ENCODE data around the gene IL6ST. TPM values are rescaled to one million over a fixed set of nuclear protein-coding genes. Genes with fewer than 3 reads are reported as not detected.
A peak's percentile ranks its signal among the peaks of the same experiment; 100 is the strongest.

Gene IL6ST
- total and polyA plus RNA-seq, 2 experiments from 2014 or later = 197 to 242 TPM

DNA sequence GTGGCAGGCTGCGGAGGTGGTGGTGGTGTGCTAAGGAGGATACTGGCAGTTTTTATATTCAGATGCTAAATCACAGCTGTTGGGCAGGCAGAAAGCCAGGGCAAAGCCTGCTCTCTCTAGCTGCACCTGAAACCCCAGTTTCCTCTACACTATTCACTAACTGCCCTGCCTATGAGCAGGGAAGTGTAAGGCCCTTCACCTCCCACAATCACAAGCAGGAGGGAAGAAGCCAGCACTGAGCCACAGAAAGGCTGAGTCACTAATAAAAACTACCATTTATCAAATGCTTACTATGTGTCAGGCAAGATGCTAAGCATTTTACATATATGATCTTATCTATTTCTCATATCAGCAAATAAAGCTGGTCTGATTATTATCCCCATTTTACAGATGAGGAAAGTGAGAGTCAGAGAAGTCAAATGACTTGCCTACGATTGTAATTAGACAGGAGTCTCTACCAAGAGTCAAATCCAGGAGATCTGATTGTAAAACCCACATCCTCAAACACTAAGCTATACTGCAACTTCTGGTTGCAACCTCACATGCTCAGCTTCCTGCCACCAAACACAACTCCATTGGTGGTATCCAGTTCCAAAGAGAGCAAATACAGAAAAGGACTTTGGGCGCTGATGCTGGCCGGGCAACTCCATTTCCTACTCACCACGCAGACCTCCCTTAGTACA lies 17.7 kb upstream of the IL6ST start:
- in situ Hi-C loops (cut with MboI) = no loop called here
- Histone ChIP-seq H3F3A (ENCODE audit: insufficient read depth) (peaks cover 28% of the 10 kb centered on the region), H3K27ac (peak overlapping the region; percentile 78), H2AFZ (no peak overlapping the region), H3K9me3 (ENCODE audit: low read depth) (no peaks in the 10 kb centered on the region), H3K27me3 (replicated peaks; ENCODE audit: insufficient read depth) (no peaks in the 10 kb centered on the region), H3K4me1 (ENCODE audit: insufficient read depth) (peaks cover 19% of the 10 kb centered on the region), H3K4me2 (ENCODE audit: unreplicated experiment) (peak overlapping the region; percentile 67), H3K79me2 (ENCODE audit: insufficient read depth) (no peaks in the 10 kb centered on the region), H3K9me2 (ENCODE audit: insufficient read depth) (no peaks in the 10 kb centered on the region; the same call in 1 of the 2 replicates), H3K36me3 (ENCODE audit: low read depth) (no peaks in the 10 kb centered on the region), H3K9ac (peak overlapping the region; percentile 50), H4K20me1 (ENCODE audit: insufficient read depth) (no peaks in the 10 kb centered on the region), H3K4me3 (peak overlapping the region; percentile 14; the same call in 1 of the 2 replicates)
- WGBS, 2 experiments (ENCODE audit: low coverage in 1 of 2, low lambda C conversion rate in 2 of 2, missing lambda C conversion rate in 2 of 2) = 63 to 65% methylated on average over 5 of the region's 5 CpGs
- DNase-seq = peak; percentile 75
- TF ChIP-seq EZH2phosphoT487 (IDR thresholded peaks at IDR 0.05; ENCODE audit: insufficient read depth, low read depth) (no peak), EZH2 (IDR thresholded peaks at IDR 0.05; ENCODE audit: insufficient read depth, poor library complexity, severe bottlenecking) (no peak)

DNA sequence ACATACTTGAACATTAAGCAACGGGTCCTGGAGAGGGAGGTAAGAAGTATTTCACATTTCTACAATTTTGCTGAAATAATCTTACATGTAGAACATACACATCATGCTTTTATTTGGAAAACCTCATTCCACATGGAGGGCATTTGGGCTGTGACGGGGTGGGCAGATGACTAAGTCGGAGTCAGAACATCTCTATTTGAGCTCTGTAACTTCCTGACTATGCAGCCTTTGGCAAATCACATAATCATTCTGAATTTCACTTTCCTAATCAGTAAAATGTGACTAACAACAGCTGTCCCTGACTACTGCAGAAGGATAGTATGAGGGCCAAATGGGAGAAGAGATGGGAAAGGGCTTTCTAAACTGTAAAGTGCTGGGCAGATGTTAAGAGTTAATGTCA lies 17.1 kb upstream of the IL6ST start:
- H3K4me1 ChIP-seq (ENCODE audit: insufficient read depth) = peaks cover 19% of the 10 kb centered on the region

GRCh38 chr5:56010431-56010830 lies 15.7 kb upstream of the IL6ST start:
- Histone ChIP-seq H3K4me3 (no peak overlapping the region), H3K9me2 (ENCODE audit: insufficient read depth) (no peaks in the 10 kb centered on the region; the same call in 1 of the 2 replicates), H3K4me2 (ENCODE audit: unreplicated experiment) (no peak overlapping the region), H3F3A (ENCODE audit: insufficient read depth) (peaks cover 28% of the 10 kb centered on the region), H3K4me1 (ENCODE audit: insufficient read depth) (peaks cover 19% of the 10 kb centered on the region), H3K9me3 (ENCODE audit: low read depth) (no peaks in the 10 kb centered on the region), H3K79me2 (ENCODE audit: insufficient read depth) (no peaks in the 10 kb centered on the region), H3K27me3 (replicated peaks; ENCODE audit: insufficient read depth) (no peaks in the 10 kb centered on the region), H2AFZ (no peak overlapping the region), H4K20me1 (ENCODE audit: insufficient read depth) (no peaks in the 10 kb centered on the region), H3K9ac (no peak overlapping the region), H3K27ac (no peak overlapping the region), H3K36me3 (ENCODE audit: low read depth) (no peaks in the 10 kb centered on the region)
- no peak for DNase-seq
- TF ChIP-seq EZH2 (IDR thresholded peaks at IDR 0.05; ENCODE audit: insufficient read depth, poor library complexity, severe bottlenecking) (no peak), EZH2phosphoT487 (IDR thresholded peaks at IDR 0.05; ENCODE audit: insufficient read depth, low read depth) (no peak)
- 87 to 94% methylated on average over 3 of the region's 3 CpGs for WGBS, 2 experiments (ENCODE audit: low coverage in 1 of 2, low lambda C conversion rate in 2 of 2, missing lambda C conversion rate in 2 of 2)
- in situ Hi-C loops (cut with MboI) = no loop called here

More for the DNA sequence above, 17.1 kb upstream of the IL6ST start:
- TF ChIP-seq EZH2phosphoT487 (IDR thresholded peaks at IDR 0.05; ENCODE audit: insufficient read depth, low read depth) (no peak), EZH2 (IDR thresholded peaks at IDR 0.05; ENCODE audit: insufficient read depth, poor library complexity, severe bottlenecking) (no peak)
- DNase-seq = peak; percentile 95
- peak overlapping the region; percentile 14; the same call in 1 of the 2 replicates for H3K4me3 ChIP-seq
- peaks cover 28% of the 10 kb centered on the region for H3F3A ChIP-seq (ENCODE audit: insufficient read depth)
- no peaks in the 10 kb centered on the region for H3K79me2 ChIP-seq (ENCODE audit: insufficient read depth)
- peak overlapping the region; percentile 67 for H3K4me2 ChIP-seq (ENCODE audit: unreplicated experiment)
- H3K9ac ChIP-seq = peak overlapping the region; percentile 50
- in situ Hi-C loops (cut with MboI) = no loop called here
- no peaks in the 10 kb centered on the region for H4K20me1 ChIP-seq (ENCODE audit: insufficient read depth)
- H3K27ac ChIP-seq = peak overlapping the region; percentile 78
- 2 to 4% methylated on average over 3 of the region's 3 CpGs for WGBS, 2 experiments (ENCODE audit: low coverage in 1 of 2, low lambda C conversion rate in 2 of 2, missing lambda C conversion rate in 2 of 2)
- H3K9me3 ChIP-seq (ENCODE audit: low read depth) = no peaks in the 10 kb centered on the region
- H3K27me3 ChIP-seq (replicated peaks; ENCODE audit: insufficient read depth) = no peaks in the 10 kb centered on the region
- H2AFZ ChIP-seq = no peak overlapping the region
- H3K9me2 ChIP-seq (ENCODE audit: insufficient read depth) = no peaks in the 10 kb centered on the region; the same call in 1 of the 2 replicates
- H3K36me3 ChIP-seq (ENCODE audit: low read depth) = no peaks in the 10 kb centered on the region

DNA sequence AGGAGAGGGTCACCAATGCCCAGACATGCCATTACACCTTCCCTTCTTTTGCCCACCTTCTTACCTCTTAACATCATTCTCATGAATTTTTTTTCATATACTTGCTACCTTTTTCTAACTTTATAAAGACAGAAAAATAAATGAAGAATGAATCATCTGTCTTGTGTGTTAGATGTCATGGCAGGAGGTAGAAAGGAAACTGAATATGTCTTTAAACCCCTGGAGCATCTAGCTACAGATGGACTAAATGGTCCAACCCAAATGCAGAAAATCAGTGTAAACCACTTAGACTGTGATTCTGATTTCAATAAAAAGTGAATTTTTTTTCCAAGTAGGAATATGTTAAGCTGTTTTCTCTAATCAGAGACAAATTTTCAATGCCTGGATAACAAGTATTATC lies 11.8 kb upstream of the IL6ST start:
- Histone ChIP-seq H3K4me3 (no peak overlapping the region), H3K27ac (no peak overlapping the region), H3K36me3 (ENCODE audit: low read depth) (no peaks in the 10 kb centered on the region), H2AFZ (no peak overlapping the region), H3K9ac (no peak overlapping the region), H3K4me2 (ENCODE audit: unreplicated experiment) (no peak overlapping the region), H3K27me3 (replicated peaks; ENCODE audit: insufficient read depth) (no peaks in the 10 kb centered on the region), H4K20me1 (ENCODE audit: insufficient read depth) (no peaks in the 10 kb centered on the region), H3K4me1 (ENCODE audit: insufficient read depth) (peaks cover 25% of the 10 kb centered on the region), H3K9me2 (ENCODE audit: insufficient read depth) (no peaks in the 10 kb centered on the region; the same call in 1 of the 2 replicates), H3K9me3 (ENCODE audit: low read depth) (no peaks in the 10 kb centered on the region), H3F3A (ENCODE audit: insufficient read depth) (peaks cover 37% of the 10 kb centered on the region), H3K79me2 (ENCODE audit: insufficient read depth) (no peaks in the 10 kb centered on the region)
- in situ Hi-C loops (cut with MboI) = no loop called here
- TF ChIP-seq EZH2 (IDR thresholded peaks at IDR 0.05; ENCODE audit: insufficient read depth, poor library complexity, severe bottlenecking) = no peak
- TF ChIP-seq EZH2phosphoT487 (IDR thresholded peaks at IDR 0.05; ENCODE audit: insufficient read depth, low read depth) = no peak
- DNase-seq = no peak

Measured in GM23248 (cell line).